Suppressor macrophage (primary cell): ENCODE results near the gene ENTPD1.
"Not testable (repeated sequence)": the region's sequence is repeated elsewhere in the genome, so short reads cannot be mapped to it uniquely, and the experiment has no call there.

Source experiments
- DNase-seq, 4 experiments: peaks; one replicate each; pipeline ENCODE4 v3.0.0-alpha.2; 2020 to 2022

ENTPD1 gene

DNA sequence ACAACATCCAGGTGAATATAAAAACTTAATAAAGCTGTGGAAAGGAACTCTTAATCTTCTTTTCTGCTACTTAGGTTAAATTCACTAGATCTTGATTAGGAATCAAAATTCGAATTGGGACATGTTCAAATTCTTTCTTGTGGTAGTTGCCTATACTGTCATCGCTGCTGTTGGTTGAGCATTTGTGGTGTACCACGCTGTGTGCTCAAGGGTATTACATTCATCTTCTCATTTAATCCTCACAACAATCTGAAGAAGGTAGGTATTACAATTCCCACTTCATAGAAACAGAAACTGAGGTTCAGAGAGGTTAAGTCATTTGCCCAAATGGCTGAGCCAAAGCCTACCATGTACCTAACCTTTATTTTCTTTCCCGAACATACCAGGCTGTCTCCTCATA is 111.9 kb downstream of the ENTPD1 start:
- no peak for DNase-seq

DNA sequence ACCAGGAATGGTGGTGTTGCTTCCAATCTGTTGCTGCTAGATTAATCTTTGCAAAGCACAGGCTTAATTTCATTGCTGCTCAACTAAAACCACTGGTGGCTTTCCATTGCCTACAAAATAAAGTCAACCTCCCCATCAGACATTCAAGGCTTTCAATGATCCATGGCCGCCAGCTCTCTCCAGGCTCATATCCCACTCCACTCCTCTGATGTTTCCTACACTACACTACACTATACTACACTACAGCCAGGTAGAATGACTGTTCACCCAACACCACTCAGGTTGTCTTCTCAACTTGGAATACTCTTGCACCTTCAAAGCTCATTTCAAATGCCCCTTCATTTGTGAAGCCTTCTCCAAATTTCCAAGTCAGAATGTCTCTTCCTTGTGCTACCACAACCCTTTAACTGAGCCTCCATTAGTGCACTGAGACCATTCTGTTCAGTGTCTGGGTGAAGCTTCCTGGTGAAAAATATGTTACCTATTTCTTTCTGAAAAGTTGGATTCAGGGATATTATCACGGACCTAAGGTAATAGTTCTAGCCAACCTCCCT is 116.3 kb downstream of the ENTPD1 start:
- no peak for DNase-seq

DNA sequence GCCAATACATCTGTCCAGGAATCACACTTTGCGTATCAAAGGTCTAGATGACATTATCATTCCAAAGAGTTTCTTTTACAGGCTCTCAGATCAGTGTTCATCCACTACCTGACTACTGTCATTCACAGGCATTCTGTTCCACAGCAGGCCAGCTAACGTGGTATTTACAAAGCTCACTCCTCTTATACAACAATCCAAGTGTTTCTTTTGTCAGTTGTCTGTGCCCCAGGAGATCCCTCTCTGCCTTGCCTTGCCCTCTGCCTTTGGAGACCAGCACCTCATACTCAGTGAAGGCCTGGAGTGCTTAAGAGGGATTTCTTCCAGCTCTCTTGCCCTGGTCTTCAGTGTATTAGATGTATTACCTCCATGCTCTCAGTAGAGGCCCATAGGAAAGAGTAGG is 117.2 kb downstream of the ENTPD1 start:
- DNase-seq, result no peak

DNA sequence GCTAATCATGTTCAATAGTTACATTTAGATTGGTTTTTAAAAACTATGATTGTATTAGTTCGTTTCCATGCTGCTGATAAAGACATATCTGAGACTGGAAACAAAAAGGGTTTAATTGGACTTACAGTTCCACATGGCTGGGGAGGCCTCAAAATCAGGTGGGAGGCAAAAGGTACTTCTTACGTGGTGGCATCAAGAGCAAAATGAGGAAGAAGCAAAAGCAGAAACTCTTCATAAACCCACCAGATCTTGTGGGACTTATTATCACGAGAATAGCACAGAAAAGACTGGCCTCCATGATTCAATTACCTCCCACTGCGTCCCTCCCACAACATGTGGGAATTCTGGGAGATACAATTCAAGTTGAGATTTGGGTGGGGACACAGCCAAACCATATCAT is 117.7 kb downstream of the ENTPD1 start:
- peak in 1 of 4 experiments; percentile 21 for DNase-seq

DNA sequence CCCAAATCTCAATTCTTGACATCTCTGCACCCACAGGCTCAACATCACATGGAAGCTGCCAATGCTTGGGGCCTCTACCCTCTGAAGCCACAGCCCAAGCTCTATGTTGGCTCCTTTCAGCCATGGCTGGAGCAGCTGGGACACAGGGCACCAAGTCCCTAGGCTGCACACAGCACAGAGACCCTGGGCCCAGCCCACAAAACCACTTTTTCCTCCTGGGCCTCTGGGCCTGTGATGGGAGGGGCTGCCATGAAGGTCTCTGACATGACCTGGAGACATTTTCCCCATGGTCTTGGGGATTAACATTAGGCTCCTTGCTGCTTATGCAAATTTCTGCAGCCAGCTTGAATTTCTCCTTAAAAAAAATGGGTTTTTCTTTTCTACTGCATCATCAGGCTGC is 118.8 kb downstream of the ENTPD1 start:
- DNase-seq, result not testable (repeated sequence)

DNA sequence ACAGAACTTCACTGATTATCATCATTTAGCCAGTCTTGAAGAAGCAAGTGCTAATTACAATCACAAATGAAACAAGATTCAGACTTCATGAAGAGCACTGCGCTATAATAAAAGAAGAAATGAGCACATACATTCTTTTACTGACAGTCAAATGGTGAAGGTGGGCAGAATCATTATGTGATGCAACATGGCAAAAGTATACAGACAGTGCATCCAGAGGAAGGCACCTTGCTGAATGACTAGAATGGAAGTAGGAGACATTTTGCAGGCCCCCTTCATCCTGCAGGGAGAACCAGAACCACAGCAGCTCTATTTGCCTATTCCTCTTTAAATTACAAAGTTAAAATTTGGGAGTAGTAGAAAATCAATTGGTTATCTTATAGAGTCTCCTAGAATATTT is 120.8 kb downstream of the ENTPD1 start:
- no peak for DNase-seq

DNA sequence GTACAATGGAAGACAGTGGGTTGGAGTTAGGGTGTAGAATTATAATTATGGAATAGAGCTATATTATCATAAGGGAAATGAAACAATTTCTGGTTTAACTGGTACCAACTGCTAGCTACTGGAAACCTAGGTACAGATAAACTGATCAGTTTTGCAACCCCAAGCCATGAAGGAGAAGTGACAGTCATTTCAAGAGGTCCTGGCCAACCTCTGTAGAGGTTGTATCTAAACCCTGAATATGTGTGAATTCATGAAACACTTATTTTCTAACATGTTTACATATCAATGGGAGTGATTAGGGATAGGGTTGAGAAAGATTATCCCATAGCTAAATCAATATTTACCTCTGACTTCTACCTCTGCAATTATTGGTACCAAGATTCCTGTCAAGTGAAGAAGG is 121.9 kb downstream of the ENTPD1 start:
- no peak for DNase-seq

DNA sequence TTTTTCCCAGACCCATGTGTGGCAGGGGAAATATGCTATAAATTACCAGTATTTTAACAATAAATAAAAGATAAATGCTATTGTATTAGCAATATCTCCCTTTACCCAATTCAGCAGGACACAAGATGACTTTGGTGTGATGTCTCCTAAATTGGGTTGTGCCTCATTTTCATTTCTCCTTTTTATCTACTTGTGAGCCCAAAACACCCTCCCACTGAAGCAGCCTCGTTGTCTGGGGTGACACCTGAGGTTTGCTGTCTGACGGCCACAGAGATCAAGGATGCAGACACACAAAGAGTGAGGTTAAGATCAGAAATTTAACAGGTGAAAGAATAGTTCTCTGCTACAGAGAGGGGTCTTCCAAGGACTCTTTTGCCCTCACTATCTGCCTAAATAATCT is 124.7 kb downstream of the ENTPD1 start:
- no peak for DNase-seq

DNA sequence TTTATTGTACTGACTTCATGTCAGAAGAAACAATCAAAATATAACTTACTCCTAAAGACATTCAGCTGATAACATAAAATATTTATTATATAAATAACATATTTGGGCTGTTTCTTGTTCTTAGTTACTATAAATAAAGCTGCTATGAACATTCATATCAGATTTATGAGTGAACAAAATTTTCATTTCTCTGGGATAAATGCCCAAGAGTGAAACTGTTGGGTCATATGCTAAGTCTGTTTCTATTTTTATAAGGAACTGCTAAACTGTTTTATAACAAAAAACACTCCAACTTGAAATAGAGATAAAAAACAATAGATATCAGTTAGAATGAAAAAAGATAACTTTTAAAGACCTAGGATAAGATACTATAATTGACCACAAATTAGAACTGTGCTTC is 125.4 kb downstream of the ENTPD1 start:
- no peak for DNase-seq

DNA sequence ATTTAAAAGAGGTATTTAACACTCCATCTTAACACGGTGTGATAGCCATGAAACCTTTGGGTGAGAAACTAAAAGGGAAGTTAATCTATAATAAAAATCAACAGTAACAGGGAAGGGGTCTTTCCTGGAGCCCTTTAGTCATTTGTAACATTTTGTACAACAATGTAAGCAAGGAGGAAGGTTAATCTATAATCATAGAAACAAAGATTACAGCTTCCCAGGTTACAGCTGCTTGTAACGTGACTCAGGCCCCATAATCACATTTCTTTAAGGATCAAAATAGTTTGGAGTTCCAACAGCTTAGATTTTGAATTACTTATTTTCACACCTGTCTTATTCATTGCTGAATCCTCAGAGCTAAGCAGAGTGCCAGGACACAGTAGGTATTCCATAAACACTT is 133.9 kb downstream of the ENTPD1 start:
- DNase-seq, result no peak

DNA sequence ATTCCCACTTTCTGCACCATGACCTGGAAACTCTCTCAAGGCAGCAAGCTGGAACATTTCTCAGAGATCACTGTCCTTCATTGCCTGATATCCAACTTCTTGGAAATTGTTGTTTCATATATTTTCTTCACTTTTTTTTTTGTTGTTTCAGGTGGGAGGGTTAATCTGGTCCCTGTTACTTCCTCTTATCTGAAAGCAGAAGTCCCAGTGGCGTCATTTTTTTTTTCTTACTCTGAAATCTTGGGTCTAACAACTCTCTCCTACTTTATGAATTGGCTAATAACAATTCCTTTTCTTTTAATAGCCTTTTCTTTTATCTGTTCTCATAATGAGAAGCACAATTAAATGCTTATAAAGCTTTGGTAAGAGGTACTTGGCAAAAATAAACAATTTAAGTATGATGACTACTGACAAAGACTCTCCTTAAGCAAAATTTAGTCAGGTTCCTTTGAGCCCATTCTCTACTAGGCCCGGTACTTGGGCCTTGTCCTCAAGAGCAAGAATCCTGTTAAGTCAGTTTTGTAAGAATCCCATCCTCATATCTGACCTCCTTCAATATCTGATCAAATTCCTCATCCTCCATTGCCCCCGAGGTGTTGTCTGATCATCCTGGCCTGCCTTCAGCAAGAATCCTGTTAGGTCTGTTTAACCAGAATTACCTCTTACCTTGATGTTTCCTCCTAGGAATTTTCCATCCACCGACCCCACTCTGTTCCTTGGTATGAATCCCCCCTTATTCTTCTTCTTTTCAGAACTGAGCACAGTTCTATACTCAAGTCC is 140.3 kb downstream of the ENTPD1 start:
- peak; percentile 34 to 74 (median 53) for DNase-seq

DNA sequence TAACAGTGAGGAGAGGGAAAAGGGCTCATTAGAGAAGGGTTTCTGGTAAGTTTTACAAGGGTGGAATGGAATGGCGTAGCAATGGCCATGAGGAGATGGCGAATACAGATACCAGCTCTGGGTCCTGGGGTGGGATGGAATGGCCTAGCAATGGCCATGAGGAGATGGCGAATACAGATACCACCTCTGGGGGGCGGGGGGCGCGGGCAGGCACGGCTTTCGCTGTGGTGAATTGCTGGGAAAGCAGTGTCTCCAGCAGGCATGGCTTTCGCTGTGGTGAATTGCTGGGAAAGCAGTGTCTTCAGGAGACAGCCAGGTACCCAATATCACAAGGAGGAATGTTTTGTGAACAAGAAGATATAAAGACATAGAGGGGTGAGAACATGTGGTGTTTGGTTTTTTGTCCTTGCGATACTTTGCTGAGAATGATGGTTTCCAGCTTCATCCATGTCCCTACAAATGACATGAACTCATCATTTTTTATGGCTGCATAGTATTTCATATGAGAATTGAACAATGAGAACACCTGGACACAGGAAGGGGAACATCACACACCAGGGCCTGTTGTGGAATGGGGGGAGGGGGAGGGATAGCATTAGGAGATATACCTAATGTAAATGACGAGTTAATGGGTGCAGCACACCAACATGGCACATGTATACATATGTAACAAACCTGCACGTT is 150.1 kb downstream of the ENTPD1 start:
- not testable (repeated sequence) for DNase-seq

DNA sequence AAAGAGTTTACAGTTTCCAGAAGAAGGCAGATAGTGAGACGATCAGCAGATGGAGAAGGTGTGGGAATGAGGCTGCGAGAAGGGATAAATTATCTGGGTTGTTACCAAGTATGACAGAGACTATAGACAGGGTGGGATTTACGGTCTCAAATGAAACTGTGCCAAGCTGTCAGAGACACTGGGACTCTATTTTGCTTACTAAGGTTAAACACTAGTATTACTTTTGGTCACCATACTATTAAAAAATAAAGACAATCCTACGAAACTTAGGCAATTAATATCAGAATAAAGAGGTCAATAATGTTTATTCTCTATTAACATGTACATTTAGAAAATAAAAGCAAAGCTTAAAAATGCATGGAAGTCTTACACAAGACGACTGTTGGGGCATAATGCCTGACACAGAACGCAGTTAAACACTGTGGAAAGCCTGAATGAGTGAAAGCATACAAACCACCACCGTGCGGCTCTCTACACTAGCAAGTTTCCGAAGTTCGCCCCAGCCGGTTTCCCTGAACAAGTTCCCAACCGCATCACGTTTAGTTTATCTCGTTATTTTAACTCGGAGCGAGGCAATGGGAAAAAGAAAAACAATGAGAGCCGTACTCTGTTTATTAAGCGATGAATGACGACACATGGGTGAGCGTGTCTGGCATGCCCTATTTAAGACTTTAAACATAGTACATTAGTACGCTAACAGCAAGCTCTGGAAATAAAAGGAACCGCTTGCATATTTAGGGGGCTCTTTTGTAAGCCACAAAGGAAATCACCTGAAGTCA is 150.9 kb downstream of the ENTPD1 start:
- DNase-seq, result peak; percentile 48 to 63 (median 58)

DNA sequence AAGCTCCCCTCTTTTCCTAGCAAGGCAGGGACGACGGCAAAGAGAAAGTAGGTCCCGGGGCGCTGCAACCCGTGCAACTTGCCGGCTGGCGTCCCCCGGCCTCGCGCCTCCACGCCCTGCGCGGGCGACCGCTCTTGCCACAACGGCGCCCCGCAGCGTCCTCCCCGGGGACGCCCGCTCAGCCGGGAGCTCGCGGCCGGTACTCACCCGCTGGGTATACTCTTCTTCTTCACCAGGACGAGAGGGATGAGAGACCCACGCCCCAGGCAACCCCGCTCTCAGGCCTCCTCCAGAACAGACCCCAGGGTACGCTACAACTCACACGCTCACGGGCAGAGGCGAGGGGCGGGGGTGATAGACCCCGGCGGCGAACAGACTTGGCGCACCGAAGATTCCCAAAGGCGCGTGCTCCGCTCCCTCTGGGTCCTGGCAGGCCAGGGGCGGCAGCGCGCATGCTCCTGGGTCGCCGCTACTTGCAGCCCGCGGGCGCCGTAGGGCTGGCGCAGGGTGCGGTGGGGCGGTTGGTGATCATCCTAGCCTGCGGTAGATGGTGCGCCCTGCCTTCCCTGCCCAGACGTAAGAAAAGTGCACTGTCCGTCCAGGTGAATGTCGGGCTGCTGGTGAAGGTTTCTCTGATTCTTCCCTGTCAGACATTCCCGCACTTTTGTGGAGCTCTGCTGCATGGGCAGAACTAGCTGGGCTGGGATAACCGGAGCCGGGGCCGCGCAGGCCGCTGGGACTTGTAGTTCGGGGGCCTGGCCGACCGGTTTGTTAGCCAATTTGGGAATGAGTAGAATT is 151.7 kb downstream of the ENTPD1 start, which contains the start of gene CC2D2B:
TSS of gene CC2D2B (plus strand) at position 520 of the 798 bp plus-strand sequence. CDS start 3,349 bp downstream, outside the sequence.
- peak; percentile 77 to 92 (median 84) for DNase-seq

DNA sequence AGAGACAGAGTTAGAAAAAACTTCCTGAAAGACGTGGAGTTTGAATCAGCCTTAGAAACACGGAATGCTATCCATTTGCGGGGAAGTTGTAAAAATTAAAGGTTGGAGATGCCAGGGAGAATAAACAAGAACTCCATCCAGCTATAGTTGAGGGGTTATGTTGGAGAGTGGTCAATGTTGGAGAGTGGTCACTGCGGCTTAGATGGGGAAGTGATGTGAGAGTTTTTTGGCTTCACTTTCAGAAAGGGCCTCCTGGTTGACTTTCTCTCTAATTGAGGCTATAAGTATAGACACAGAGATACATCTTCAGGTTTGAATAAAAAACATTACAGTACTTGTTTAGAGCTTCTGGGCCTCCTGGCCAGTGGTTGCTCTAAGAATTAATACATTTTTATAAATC is 152.5 kb downstream of the ENTPD1 start:
- DNase-seq, result no peak

DNA sequence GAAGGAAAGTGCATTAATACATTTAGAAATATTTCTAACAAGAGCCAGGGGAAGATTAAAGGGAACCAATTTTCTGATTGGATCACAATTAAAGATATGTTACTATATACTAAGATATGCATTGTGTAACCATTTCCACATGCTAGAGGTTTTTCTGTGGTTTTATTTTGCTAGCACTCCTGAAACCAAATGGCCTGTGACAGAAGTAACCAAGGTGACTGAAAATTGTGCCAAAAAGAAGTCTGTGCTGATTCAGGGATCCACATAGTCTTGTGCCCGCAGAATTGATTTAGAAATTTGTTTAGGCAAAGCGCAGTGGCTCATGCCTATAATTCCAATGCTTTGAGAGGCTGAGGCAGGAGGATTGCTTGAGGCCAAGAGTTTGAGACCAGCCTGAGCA is 153.6 kb downstream of the ENTPD1 start:
- DNase-seq, result no peak

DNA sequence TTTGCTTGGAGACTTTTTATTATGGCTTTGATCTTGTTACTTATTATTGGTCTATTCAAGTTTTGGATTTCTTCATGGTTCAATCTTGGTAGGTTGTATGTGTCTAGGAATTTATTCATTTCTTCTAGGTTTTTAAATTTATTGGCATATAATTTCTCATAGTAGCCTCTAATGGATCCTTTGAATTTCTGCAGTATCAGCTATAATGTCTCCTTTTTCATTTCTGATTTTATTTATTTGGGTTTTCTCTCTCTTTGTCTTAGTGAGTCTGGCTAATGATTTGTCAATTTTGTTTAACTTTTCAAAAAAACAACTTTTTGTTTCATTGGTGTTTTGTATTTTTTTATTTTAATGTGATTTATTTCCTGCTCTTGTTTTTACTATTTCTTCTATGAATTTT is 160.1 kb downstream of the ENTPD1 start:
- DNase-seq, result not testable (repeated sequence)
